C4-2B (cell line): Measurements from ENCODE around the gene SORBS2.

ENCODE experiments used
- ZFX ChIP-seq: fragments of 450-650 bp; IDR thresholded peaks from 2 replicates; pipeline ENCODE4 v1.6.1; 2017
- TF ChIP-seq, protein P1 (sequence below): fragments of 450-650 bp; conservative IDR thresholded peaks from 2 replicates; pipeline ENCODE4 v1.5.1; 2017; ENCODE audit warnings: mild to moderate bottlenecking

DNA sequence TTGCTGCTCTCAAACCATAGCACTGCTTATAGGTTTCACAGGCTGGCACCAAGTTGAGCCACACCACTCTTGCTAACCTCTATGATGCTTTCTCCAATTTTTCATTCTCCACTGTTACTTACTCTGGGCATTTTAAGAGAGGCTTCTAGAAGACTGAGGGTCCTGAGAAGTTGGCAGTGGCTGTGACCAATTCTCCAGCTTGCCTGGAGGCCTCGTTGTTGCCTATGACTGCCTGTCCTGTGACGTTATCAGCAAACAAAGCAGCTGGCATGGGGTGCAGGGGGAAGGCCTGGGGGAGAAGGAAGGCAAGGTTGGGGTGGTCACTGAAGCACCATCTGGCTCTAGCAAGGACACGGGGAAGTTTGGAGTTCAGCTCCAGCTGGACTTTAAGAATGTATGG, 246.3 kb downstream of the SORBS2 start:
- TF ChIP-seq, protein P1, sequence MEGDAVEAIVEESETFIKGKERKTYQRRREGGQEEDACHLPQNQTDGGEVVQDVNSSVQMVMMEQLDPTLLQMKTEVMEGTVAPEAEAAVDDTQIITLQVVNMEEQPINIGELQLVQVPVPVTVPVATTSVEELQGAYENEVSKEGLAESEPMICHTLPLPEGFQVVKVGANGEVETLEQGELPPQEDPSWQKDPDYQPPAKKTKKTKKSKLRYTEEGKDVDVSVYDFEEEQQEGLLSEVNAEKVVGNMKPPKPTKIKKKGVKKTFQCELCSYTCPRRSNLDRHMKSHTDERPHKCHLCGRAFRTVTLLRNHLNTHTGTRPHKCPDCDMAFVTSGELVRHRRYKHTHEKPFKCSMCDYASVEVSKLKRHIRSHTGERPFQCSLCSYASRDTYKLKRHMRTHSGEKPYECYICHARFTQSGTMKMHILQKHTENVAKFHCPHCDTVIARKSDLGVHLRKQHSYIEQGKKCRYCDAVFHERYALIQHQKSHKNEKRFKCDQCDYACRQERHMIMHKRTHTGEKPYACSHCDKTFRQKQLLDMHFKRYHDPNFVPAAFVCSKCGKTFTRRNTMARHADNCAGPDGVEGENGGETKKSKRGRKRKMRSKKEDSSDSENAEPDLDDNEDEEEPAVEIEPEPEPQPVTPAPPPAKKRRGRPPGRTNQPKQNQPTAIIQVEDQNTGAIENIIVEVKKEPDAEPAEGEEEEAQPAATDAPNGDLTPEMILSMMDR, result no peak
- no peak for TF ChIP-seq ZFX
